ACHN (cell line): ENCODE data around the gene KDM2A.
"Not testable (repeated sequence)": the region's sequence is repeated elsewhere in the genome, so short reads cannot be mapped to it uniquely, and the experiment has no call there.

Experiments
- DNase-seq: peaks from one replicate; pipeline ENCODE4 v3.0.0-alpha.2; 2015
- in situ Hi-C: cut with HindIII; loops from 2 replicates; pipeline ENCODE4 v1.10.0; 2017; ENCODE audit warnings: low sequenced_read_pairs, low pct_ligation_motif_present, low pct_unique_long_range_greater_than_20kb

The KDM2A gene

DNA sequence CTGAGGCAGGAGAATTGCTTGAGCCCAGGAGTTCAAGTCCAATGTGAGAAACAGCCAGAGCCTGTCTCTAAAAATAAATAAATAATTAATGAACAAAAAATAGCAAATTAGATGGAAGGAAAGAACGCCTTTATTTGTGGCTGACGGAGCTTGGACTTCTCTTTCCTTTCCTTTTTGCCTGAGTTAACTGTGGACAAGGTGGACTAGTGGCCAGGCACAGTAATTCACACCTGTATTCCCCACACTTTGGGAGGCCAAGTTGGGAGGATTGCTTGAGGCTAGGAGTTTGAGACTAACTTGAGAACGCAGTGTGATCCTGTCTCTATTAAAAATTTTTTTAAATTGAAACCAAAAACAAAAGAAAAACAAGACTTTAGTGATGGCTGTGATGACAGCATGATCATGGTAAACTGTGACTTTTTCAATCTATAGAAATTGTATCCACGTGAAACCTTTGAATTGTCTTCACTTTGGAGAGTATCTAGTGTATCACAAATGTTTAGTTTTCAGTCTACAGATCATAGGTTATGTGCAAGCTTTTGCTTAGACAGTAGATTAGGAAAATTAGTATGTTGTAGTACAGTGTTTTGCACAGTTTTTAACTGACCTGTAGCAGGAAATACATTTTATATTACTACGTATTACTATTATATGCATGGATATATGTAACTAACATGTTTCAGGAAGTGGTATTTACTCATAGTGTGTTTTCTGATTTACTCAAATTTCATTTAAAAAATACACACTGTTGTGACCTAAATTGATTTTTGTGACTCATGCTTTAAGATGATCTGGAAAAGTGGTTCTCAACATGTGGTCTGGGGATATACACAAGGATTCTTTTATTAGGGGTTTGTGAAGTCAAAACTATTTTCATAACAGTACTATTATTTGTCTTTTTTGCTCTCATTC lies 42.1 kb downstream of the KDM2A start:
- in situ Hi-C loops = no loop called here

DNA sequence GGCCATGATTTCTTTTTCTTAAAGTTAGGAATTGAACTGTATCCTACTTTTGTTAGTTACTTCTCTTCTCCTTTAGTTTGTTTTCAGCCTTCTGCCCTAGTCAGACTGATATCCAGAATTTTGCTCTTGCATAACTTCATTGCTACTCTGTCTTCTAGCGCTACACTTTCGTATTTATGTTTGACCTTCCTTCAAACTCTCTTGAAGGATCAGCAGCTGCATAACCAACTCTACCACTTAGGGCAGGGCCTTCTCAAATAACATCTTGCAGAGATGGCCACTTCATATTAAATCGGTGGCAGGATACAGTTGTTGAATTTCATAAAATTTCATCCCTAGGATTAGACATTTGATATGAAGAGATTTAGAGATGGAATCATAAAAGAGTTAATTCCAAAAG lies 43.9 kb downstream of the KDM2A start:
- in situ Hi-C loops = no loop called here
- no peak for DNase-seq

More for the DNA sequence above, 42.1 kb downstream of the KDM2A start:
- no peak for DNase-seq

- in situ Hi-C loops = no loop called here
- no peak for DNase-seq
Measured at GRCh38 chr11:67165623-67166022, 46.6 kb downstream of the KDM2A start.

- DNase-seq = no peak
- in situ Hi-C loops = no loop called here
Measured at GRCh38 chr11:67167091-67167490, 48.0 kb downstream of the KDM2A start.

DNA sequence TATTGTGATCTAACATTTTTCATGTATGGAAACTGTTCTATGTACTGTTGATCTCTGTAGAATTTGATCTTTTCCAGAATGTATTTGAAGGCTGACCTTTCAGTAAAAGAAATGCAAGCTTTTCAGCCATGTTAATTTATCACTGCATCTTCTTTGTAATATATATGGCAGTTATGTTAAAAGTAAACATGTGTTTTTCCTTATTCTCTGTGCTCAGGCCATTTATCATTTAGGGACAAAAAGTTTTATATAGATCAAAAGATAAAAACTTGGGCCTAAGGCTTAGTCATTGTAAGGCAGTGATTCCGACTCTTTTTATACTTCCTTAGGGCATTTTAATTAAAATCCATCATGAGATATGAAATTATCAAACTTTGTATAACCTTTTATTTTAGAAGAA lies 48.7 kb downstream of the KDM2A start:
- in situ Hi-C loops = no loop called here
- no peak for DNase-seq

DNA sequence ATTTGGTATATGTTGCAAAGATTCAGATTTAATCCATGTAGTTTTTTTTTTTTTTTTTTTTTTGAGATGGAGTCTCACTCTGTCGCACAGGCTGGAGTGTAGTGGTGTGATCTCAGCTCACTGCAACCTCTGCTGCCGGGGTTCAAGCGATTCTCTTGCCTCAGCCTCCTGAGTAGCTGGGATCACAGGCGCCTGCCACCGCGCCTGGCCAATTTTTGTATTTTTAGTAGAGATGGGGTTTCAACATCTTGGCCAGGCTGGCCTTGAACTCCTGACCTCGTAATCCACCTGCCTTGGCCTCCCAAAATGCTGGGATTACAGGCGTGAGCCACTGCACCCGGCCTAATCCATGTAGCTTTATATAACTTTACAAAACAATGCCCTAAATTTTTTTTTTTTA lies 49.8 kb downstream of the KDM2A start:
- in situ Hi-C loops, DNase-seq: not testable (repeated sequence)

DNA sequence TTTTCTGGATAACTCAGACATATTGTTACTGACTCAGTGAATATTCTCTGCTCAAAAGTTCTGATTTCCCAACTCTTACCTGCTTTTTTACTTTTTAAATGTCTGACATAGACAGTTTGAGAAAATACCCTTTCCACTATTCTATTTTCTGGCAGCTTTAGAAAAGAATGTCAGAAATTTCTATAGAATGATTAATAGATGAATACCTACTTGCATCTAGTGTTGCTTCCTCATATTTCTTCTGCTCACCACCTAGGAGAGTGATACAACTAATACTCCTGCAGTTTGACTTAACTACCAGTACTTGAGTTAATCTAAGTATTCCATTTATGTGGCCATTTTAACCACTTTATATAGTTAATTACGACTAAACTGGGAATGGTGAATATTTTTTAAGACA lies 55.2 kb downstream of the KDM2A start:
- in situ Hi-C loops = no loop called here
- no peak for DNase-seq

GRCh38 chr11:67177399-67178281 lies 58.6 kb downstream of the KDM2A start:
- DNase-seq = no peak
- in situ Hi-C loops = no loop called here

GRCh38 chr11:67178421-67178820 lies 59.4 kb downstream of the KDM2A start:
- in situ Hi-C loops = no loop called here
- no peak for DNase-seq

DNA sequence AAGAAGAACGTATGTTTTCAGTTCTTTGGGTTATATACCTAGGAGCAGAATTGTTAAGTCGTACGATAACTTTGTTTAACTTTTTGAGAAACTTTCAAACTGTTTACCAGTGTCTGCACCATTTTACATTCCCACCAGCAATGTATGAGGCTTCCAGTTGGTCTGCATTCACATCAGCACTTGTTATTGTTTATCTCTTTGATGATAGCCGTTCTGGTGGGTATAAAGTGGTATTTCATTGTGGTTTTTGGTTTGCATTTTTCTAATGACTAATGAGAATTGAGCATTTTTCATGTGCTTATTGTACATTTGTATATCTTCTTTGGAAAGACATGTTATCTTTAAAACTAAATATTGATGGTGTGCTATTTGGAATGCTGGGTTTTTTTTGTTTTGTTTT lies 59.8 kb downstream of the KDM2A start:
- in situ Hi-C loops = no loop called here

GRCh38 chr11:67179892-67180490 lies 60.9 kb downstream of the KDM2A start:
- in situ Hi-C loops = no loop called here

More for the DNA sequence above, 59.8 kb downstream of the KDM2A start:
- DNase-seq = no peak

DNA sequence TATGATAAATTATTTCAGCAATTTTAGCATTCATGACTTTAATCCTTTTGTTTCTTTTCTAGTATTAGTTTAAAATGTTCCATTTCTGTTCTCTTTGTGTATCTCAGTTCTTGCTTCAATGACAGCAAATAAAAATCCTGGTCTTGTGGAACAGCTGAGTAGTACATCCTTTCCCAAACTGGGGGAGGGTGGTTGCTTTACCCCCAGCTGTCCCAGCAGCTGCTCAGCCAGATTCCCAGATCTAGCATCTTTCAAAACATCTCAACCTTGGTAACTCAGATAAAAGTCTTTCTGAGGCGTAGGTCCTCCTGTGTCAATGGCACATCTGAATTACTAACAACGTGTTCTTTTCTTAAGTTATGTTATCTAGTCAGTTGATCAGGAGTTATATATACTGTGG lies 75.0 kb downstream of the KDM2A start:
- in situ Hi-C loops = no loop called here
- no peak for DNase-seq

More at GRCh38 chr11:67179892-67180490, 60.9 kb downstream of the KDM2A start:
- no peak for DNase-seq

- DNase-seq = no peak
- in situ Hi-C loops = no loop called here
Measured at GRCh38 chr11:67195971-67196456, 77.0 kb downstream of the KDM2A start.

- in situ Hi-C loops = no loop called here
- no peak for DNase-seq
Measured at GRCh38 chr11:67197606-67198005, 78.5 kb downstream of the KDM2A start.

GRCh38 chr11:67198781-67199180 lies 79.7 kb downstream of the KDM2A start:
- peak; percentile 7 for DNase-seq

DNA sequence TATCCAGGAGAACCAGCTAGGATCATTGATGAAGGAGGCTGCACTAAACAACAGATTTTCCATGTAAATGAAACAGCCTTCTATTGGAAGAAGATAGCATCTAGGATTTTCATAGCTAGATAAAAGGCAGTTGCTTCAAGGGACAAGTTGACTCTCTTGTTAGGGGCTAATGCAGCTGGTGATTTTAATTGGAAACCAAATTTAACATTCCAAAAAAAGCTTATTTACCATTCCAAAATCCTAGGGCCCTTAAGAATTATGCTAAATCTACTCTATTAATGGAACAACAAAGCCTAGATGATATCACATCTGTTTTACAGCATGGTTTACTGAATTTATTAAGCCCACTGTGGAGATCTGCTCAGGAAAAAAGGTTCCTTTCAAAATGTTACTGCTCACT lies 80.7 kb downstream of the KDM2A start:
- in situ Hi-C loops = no loop called here
- DNase-seq = no peak

More at GRCh38 chr11:67198781-67199180, 79.7 kb downstream of the KDM2A start:
- in situ Hi-C loops = not testable (repeated sequence)

DNA sequence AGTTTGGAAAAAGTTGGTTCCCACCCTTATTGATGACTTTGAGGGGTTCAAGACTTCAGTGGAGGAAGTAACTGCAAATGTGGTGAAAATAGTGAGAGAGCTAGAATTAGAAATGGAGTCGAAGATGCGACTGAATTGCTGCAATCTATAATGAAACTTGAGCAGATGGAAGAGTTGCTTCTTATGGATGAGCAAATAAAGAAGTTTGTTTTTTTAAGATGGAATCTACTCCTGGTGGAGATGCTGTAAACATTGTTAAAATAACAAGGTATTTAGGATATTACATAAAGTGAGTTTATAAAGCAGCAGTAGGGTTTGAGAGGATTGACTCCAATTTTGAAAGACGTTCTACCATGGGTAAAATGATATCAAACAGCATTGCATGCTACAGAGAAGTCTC lies 83.0 kb downstream of the KDM2A start:
- DNase-seq = no peak
- in situ Hi-C loops = no loop called here

- in situ Hi-C loops = no loop called here
- no peak for DNase-seq
Measured at GRCh38 chr11:67204822-67205221, 85.8 kb downstream of the KDM2A start.

- DNase-seq, in situ Hi-C loops: not testable (repeated sequence)
Measured at GRCh38 chr11:67209222-67209621, 90.2 kb downstream of the KDM2A start.
